H1 (cell line): Measurements from ENCODE around the gene NEK3. TPM values are rescaled to one million over a fixed set of nuclear protein-coding genes. Genes with fewer than 3 reads are reported as not detected.
"Not testable (repeated sequence)": the region's sequence is repeated elsewhere in the genome, so short reads cannot be mapped to it uniquely, and the experiment has no call there.

Experiments used
- CTCF ChIA-PET: fragments of 300-600 bp; sonication (Branson Sonifier 250); formaldehyde crosslinking; loops from one replicate; lab custom pipeline; 2021; ENCODE audit not compliant: partially characterized antibody; lab: Charles Lee
- POLR2A ChIA-PET: fragments of 300-600 bp; sonication (Branson Sonifier 250); formaldehyde crosslinking; loops from one replicate; lab custom pipeline; 2021; ENCODE audit warnings: inconsistent platforms; ENCODE audit not compliant: partially characterized antibody; lab: Charles Lee
- DNase-seq, 2 experiments: peaks; one replicate each; pipeline versions ENCODE4 v3.0.0 to v3.0.0-alpha.2; 2010 to 2022; ENCODE audit warnings: low spot score in 2 of 2, low read depth in 1 of 2, mixed read lengths in 1 of 2
- FAIRE-seq: peaks from 2 replicates; lab custom pipeline; 2011; peaks lifted over from hg19 to GRCh38; lab: Jason Lieb, UNC
- H2AFZ ChIP-seq: 2 replicates; pipeline ENCODE4 v1.8.1; 2012; ENCODE audit warnings: low read length, inconsistent platforms
- H2AK5ac ChIP-seq: 2 replicates; pipeline ENCODE4 v1.6.1; 2013; ENCODE audit warnings: low read depth, low read length
- H2BK120ac ChIP-seq: replicated peaks from 2 replicates; pipeline ENCODE3; 2013; ENCODE audit warnings: low read depth, low read length, inconsistent platforms
- H2BK12ac ChIP-seq: 2 replicates; pipeline ENCODE4 v1.6.1; 2013; ENCODE audit warnings: low read depth, low read length
- H2BK15ac ChIP-seq: 2 replicates; pipeline ENCODE4 v1.6.1; 2013; ENCODE audit warnings: low read length
- H2BK20ac ChIP-seq: 2 replicates; pipeline ENCODE4 v1.6.1; 2013; ENCODE audit warnings: low read length
- H2BK5ac ChIP-seq: 2 replicates; pipeline ENCODE4 v1.6.1; 2013; ENCODE audit warnings: low read depth, low read length
- H3K14ac ChIP-seq: 2 replicates; pipeline ENCODE4 v1.6.1; 2013; ENCODE audit warnings: inconsistent platforms; ENCODE audit not compliant: insufficient read length
- H3K18ac ChIP-seq: 2 replicates; pipeline ENCODE4 v1.6.1; 2013; ENCODE audit warnings: low read length; ENCODE audit errors: extremely low read depth
- H3K23ac ChIP-seq: 2 replicates; pipeline ENCODE4 v1.6.1; 2013; ENCODE audit warnings: inconsistent platforms; ENCODE audit not compliant: insufficient read length
- H3K23me2 ChIP-seq: 2 replicates; pipeline ENCODE4 v1.6.1; 2013; ENCODE audit warnings: low read depth, low read length
- H3K27ac ChIP-seq: 2 replicates; pipeline ENCODE4 v1.6.1; 2011; ENCODE audit warnings: low read depth, low read length, inconsistent platforms
- H3K27me3 ChIP-seq, 4 experiments: replicated peaks in 1 of 4; 1 replicate in 1 of 4; 2 replicates in 3 of 4; pipeline versions ENCODE4 v1.6.1 to v1.8.1; 2011 to 2013; ENCODE audit warnings: low read length in 3 of 4, mild to moderate bottlenecking in 3 of 4, inconsistent platforms in 2 of 4, mixed read lengths in 2 of 4, moderate library complexity in 1 of 4; ENCODE audit not compliant: control insufficient read depth in 3 of 4, insufficient read depth in 3 of 4; ENCODE audit errors: extremely low read depth in 1 of 4
- H3K36me3 ChIP-seq, 4 experiments: 2 replicates each; pipeline versions ENCODE4 v1.6.1 to v1.8.1; 2011 to 2013; ENCODE audit warnings: mild to moderate bottlenecking in 4 of 4, low read length in 3 of 4, moderate library complexity in 2 of 4, control low read depth in 1 of 4, inconsistent platforms in 1 of 4; ENCODE audit not compliant: insufficient read depth in 4 of 4, control insufficient read depth in 2 of 4
- H3K4ac ChIP-seq: replicated peaks from 2 replicates; pipeline ENCODE3; 2013; ENCODE audit warnings: low read length, low read depth, mixed read lengths, inconsistent platforms; ENCODE audit not compliant: insufficient read length
- H3K4me1 ChIP-seq, 4 experiments: replicated peaks in 1 of 4; 1 replicate in 1 of 4; 2 replicates in 3 of 4; pipeline versions ENCODE4 v1.6.1 to v1.8.1; 2011 to 2013; ENCODE audit warnings: low read length in 3 of 4, inconsistent platforms in 2 of 4, mixed read lengths in 1 of 4; ENCODE audit not compliant: insufficient read depth in 4 of 4, control insufficient read depth in 3 of 4
- H3K4me2 ChIP-seq, 2 experiments: 2 replicates each; pipeline versions ENCODE4 v1.6.1 to v1.8.1; 2011 to 2013; ENCODE audit warnings: low read depth in 2 of 2, low read length in 2 of 2, control low read depth in 1 of 2, inconsistent platforms in 1 of 2, mild to moderate bottlenecking in 1 of 2; ENCODE audit not compliant: insufficient read depth in 1 of 2
- H3K4me3 ChIP-seq, 4 experiments: fragments of 200-600, 300-600 bp in 1 of 4; sonication (generic), shearing (Covaris generic), sonication (Bioruptor Twin) in 1 of 4; 2 replicates each; pipeline versions ENCODE4 v1.5.1 to v1.8.1; 2011 to 2016; ENCODE audit warnings: low read length in 4 of 4, low read depth in 3 of 4, control low read depth in 2 of 4, inconsistent platforms in 2 of 4, mild to moderate bottlenecking in 2 of 4, mixed read lengths in 1 of 4, moderate library complexity in 1 of 4; ENCODE audit not compliant: insufficient read depth in 2 of 4; ENCODE audit errors: extremely low read depth in 1 of 4
- H3K56ac ChIP-seq: replicated peaks from 2 replicates; pipeline ENCODE3; 2013; ENCODE audit warnings: low read depth, mild to moderate bottlenecking, mixed read lengths, low read length, inconsistent platforms; ENCODE audit not compliant: insufficient read length
- H3K79me1 ChIP-seq: 2 replicates; pipeline ENCODE4 v1.6.1; 2013; ENCODE audit warnings: low read depth, low read length, control low read depth
- H3K79me2 ChIP-seq, 2 experiments: 2 replicates each; pipeline versions ENCODE4 v1.6.1 to v1.8.1; 2012 to 2013; ENCODE audit warnings: low read length in 2 of 2, mild to moderate bottlenecking in 2 of 2, inconsistent platforms in 1 of 2; ENCODE audit not compliant: insufficient read depth in 2 of 2, control insufficient read depth in 1 of 2
- H3K9ac ChIP-seq, 4 experiments: replicated peaks in 1 of 4; 1 replicate in 1 of 4; 2 replicates in 3 of 4; pipeline versions ENCODE4 v1.6.1 to v1.8.1; 2011 to 2013; ENCODE audit warnings: low read depth in 3 of 4, low read length in 3 of 4, control low read depth in 2 of 4, mild to moderate bottlenecking in 2 of 4, moderate library complexity in 2 of 4, inconsistent platforms in 1 of 4; ENCODE audit errors: extremely low read depth in 1 of 4
- H3K9me3 ChIP-seq, 2 experiments: 2 replicates each; pipeline versions ENCODE4 v1.6.1 to v1.8.1; 2012 to 2013; ENCODE audit warnings: mild to moderate bottlenecking in 2 of 2, moderate library complexity in 2 of 2, control low read depth in 1 of 2, inconsistent platforms in 1 of 2, low read depth in 1 of 2, low read length in 1 of 2, mixed read lengths in 1 of 2; ENCODE audit not compliant: insufficient read depth in 2 of 2
- H4K20me1 ChIP-seq, 2 experiments: replicated peaks in 1 of 2; 2 replicates each; pipeline versions ENCODE3 to v1.8.1; 2011 to 2013; ENCODE audit warnings: inconsistent platforms in 2 of 2, low read length in 2 of 2, mild to moderate bottlenecking in 1 of 2; ENCODE audit not compliant: insufficient read depth in 2 of 2, control insufficient read depth in 1 of 2
- H4K5ac ChIP-seq: 2 replicates; pipeline ENCODE4 v1.6.1; 2013; ENCODE audit warnings: low read length, low read depth, mixed read lengths, inconsistent platforms; ENCODE audit not compliant: insufficient read length
- H4K8ac ChIP-seq: 2 replicates; pipeline ENCODE4 v1.8.0; 2013; ENCODE audit warnings: mild to moderate bottlenecking, moderate library complexity, low read length, inconsistent platforms; ENCODE audit not compliant: insufficient read depth; ENCODE audit errors: extremely low read depth
- H4K91ac ChIP-seq: replicated peaks from 2 replicates; pipeline ENCODE3; 2013; ENCODE audit warnings: low read length, mixed read lengths, inconsistent platforms; ENCODE audit not compliant: insufficient read length
- GABPA ChIP-seq: IDR thresholded peaks from 2 replicates; pipeline ENCODE4 v1.6.1; 2011; ENCODE audit warnings: mild to moderate bottlenecking, low read length, moderate library complexity, borderline replicate concordance; ENCODE audit not compliant: insufficient read depth
- NANOG ChIP-seq: IDR thresholded peaks from 2 replicates; pipeline ENCODE4 v1.6.1; 2011; ENCODE audit warnings: low read length, low read depth, mild to moderate bottlenecking, inconsistent platforms; ENCODE audit not compliant: insufficient read depth, poor library complexity, severe bottlenecking
- SP2 ChIP-seq: IDR thresholded peaks from 2 replicates; pipeline ENCODE4 v1.6.1; 2012; ENCODE audit warnings: mild to moderate bottlenecking, low read length, inconsistent platforms
- SUZ12 ChIP-seq: fragments of 200-600 bp; sonication (generic); IDR thresholded peaks from 2 replicates; pipeline ENCODE4 v1.6.1; 2012; ENCODE audit warnings: mild to moderate bottlenecking, inconsistent platforms, low read length, moderate library complexity, mixed read lengths
- WGBS, 2 experiments: shearing (Covaris generic) in 1 of 2; methylation state at CpG; one replicate each; pipeline versions ENCODE4 v1.1.6 to v1.1.7; 2013 to 2015; ENCODE audit warnings: low lambda C conversion rate in 2 of 2, mixed read lengths in 2 of 2, inconsistent platforms in 1 of 2, low coverage in 1 of 2, missing lambda C conversion rate in 1 of 2; ENCODE audit not compliant: insufficient replicate concordance in 2 of 2, insufficient coverage in 1 of 2, insufficient read length in 1 of 2; ENCODE audit errors: extremely low coverage in 1 of 2, missing lambda C conversion rate in 1 of 2; 5-methylcytosine and 5-hydroxymethylcytosine counted together
- polyA plus RNA-seq, 7 experiments: library from polyadenylated mRNA; depleted of rRNA in 3 of 7; stranded (reverse) in 5 of 7; unstranded in 2 of 7; fragments of >200 nt in 5 of 7; fragments of 200-250 nt in 2 of 7; gene quantifications; 1 replicate in 5 of 7; 2 replicates in 1 of 7; 4 replicates in 1 of 7; pipeline versions ENCODE4 v1.2.1 to v1.2.3, GENCODE V29; 2011 to 2013; ENCODE audit warnings: missing spikeins in 2 of 7, mixed read lengths in 2 of 7
- total RNA-seq: library from RNA; stranded (reverse); fragmentation: NEBNext Ultra II Directional; extraction: Animal tissue kit (Norgen Biotek cat#: 25700); gene quantifications from 2 replicates; pipeline ENCODE4 v1.2.1, GENCODE V29; 2021

NEK3 gene
- total and polyA plus RNA-seq, 2 of the 8 experiments (the other 6 are each of a cell fraction or from before 2014, with no cell fraction given), result 11.4 to 26.0 TPM

GRCh38 chr13:52085421-52085820, 74.0 kb downstream of the NEK3 start (continued):
- no peak for TF ChIP-seq SUZ12
- no peak for TF ChIP-seq GABPA
- no peak for TF ChIP-seq NANOG
- no peak for TF ChIP-seq SP2

- H3K27ac ChIP-seq, H4K8ac ChIP-seq, H3K23me2 ChIP-seq, H3K4me1 ChIP-seq, H2BK120ac ChIP-seq, H3K14ac ChIP-seq, H3K4me2 ChIP-seq, H4K5ac ChIP-seq, H3K56ac ChIP-seq, H4K91ac ChIP-seq, H2BK12ac ChIP-seq, H3K36me3 ChIP-seq, H3K9me3 ChIP-seq, H2AK5ac ChIP-seq, H2AFZ ChIP-seq, H2BK15ac ChIP-seq, H4K20me1 ChIP-seq, H2BK5ac ChIP-seq, FAIRE-seq, H3K4me3 ChIP-seq, H2BK20ac ChIP-seq, H3K4ac ChIP-seq, H3K79me2 ChIP-seq, H3K23ac ChIP-seq, H3K27me3 ChIP-seq, H3K18ac ChIP-seq, H3K9ac ChIP-seq, POLR2A ChIA-PET, DNase-seq, H3K79me1 ChIP-seq: not testable (repeated sequence)
- 80% methylated on average over 3 of the region's 3 CpGs; no CpG with 5 or more reads in 1 of the 2 experiments for WGBS, 2 experiments
- CTCF ChIA-PET, result interaction anchor here (0.9 to 1.4 kb wide), 6 partner anchors 43 to 162 kb away, joined by 3 to 4 read pairs (median 3); no protein-coding TSS in a partner anchor
These were observed 74.4 kb downstream of the NEK3 start for GRCh38 chr13:52084981-52085380.
